Cortex of kidney (tissue), 1 donor: ENCODE measurements around the gene C1QTNF1.

Experiments
- DNase-seq: peaks from one replicate; lab custom pipeline; 2025; lab: John Stamatoyannopoulos, UW

C1QTNF1 gene, protein sequence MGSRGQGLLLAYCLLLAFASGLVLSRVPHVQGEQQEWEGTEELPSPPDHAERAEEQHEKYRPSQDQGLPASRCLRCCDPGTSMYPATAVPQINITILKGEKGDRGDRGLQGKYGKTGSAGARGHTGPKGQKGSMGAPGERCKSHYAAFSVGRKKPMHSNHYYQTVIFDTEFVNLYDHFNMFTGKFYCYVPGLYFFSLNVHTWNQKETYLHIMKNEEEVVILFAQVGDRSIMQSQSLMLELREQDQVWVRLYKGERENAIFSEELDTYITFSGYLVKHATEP

GRCh38 chr17:79023886-79024771, at the start of gene C1QTNF1:
Gene C1QTNF1 (plus strand): TSS chr17:79024169. CDS start chr17:79043969, 19,800 bp downstream.
- DNase-seq, result no peak

GRCh38 chr17:78974635-78975591, 49.1 kb upstream of the C1QTNF1 start:
- no peak for DNase-seq

- no peak for DNase-seq
Observed at GRCh38 chr17:78976907-78977680, 46.9 kb upstream of the C1QTNF1 start.

DNA sequence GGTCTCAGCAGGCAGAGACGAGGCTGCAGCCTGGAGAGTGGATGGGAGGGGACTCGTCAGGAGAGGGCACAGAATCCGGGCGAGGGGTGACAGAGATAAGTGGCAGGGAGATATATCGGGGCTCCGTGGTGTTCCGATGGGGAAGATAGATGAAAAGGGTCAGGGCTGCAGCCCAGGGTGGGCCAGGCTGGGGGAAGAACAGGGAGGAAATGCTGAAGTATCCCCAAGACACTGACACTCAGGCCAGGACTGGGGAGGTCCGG, 46.4 kb upstream of the C1QTNF1 start:
- DNase-seq, result no peak

- DNase-seq, result no peak
Observed at GRCh38 chr17:78977997-78978973, 45.7 kb upstream of the C1QTNF1 start.

DNA sequence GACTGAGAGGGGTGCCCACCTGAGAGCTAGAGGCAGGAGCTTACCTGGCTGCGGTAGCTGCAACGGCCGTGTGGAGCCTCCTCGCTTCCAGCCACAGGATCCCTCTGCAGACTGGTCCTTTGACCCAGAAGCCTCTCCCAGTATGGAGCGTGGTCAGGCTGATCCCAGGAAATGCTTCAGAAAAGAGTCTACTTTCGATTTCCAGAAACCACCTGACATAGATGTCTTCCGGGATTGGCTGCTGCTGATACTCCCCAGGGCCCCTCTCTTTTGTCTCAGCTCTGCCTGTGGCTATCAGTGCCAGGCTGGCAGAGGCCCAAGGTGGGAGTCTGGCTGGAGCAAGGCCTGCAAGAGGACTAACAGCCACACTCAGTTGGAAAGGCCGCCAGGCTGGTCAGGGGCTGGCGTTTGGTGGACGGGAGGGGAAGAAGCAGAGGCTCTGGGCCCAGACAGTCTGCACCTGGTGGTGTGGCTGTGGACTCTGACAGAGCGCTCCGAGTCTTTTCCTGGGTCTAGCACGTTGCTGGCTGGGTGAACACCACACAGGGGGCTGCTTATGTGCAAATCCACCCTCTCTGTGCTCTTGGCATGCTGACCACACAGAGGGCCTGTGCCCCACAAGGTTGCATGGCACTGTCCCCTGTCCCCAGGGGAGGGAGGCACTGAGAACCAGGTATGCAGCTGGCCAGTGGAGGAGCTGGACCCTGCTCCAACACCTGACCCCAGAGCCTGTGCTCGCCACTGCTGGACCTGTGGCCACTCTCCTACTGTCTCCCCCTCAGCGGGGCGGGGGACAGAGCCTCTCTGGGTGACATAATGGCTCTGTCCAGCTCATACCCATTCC, 44.0 kb upstream of the C1QTNF1 start, which contains the start of gene LGALS3BP:
LGALS3BP (minus strand) TSS at position 144 of the 844 bp plus-strand sequence. CDS start 2,732 bp downstream, outside the sequence.
- DNase-seq, result no peak

DNA sequence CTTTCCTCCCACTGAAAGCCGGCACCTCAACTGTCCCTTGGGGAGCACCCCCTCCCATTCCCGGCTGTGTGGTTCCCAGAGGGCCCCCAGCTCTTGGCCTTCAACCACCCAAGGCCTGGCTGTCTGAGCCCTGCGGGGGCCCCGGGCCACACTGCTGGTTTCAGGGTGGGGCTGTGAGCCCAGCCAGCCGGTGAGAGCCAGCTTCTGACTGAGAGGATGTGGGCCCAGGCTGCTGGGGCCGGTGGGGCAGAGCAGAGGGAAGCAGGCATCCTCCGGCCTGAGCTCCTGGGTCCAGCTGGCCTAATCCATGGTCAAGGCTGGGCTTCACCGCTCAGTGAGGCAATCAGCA, 43.4 kb upstream of the C1QTNF1 start:
- DNase-seq, result no peak

DNA sequence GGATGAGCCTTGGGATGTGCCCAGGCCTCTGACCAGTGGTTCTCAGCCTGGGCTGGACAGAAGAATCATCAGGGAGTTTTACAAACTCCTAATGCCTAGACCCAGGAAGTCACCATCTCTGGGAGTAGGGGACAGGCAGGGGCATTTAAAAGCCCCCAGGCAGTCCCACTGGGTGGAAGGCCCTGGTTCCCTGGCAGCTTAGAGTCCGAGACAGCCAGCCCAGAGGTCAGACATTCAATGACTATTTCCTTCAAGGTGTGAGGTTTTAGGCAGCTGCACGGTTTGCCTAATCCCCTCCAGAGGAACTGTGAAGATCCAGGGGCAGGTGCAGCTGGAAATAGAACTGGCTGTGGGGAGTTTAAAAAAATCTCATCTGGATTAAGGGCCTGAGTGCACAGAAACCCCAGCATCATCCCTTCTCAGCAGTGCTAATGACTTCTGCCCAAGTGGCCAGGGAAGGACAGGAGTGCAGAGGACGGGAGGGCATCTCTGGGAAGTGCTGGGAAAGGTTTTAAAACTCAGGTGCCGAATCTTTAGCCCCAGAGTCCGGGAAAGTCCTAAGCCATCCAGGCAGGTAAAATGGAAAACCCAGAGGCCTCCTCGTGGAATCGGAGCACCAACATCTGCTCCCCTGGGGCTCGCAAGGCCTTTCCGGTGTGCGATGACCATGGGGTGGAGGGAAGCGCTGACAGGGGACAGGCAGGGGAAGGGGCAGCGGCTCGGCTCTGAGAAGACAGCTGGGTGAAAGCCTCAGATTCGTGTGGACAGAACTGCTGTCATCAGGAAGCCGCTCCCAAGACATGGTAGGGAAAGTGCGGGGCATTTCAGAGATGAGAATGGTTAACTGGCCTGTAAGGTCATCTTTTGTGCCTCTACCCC, 42.7 kb upstream of the C1QTNF1 start:
- no peak for DNase-seq

DNA sequence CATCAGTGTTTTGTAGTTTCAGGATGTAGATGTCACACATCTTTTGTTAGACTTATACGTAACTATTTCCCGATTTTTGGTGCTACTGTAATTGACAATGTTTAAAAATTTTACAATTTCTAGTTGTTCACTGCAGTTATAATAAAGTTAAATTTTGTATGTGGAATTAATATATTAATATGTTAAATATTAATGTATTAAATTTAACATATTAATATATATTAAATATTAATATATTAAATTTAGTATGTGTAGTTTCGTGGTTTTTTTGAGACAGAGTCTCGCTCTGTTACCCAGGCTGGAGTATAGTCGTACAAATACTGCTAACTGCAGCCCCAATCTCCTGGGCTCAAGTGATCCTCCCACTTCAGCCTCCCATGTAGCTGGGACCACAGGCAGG, 38.6 kb upstream of the C1QTNF1 start:
- DNase-seq, result no peak

- DNase-seq, result no peak
Observed at GRCh38 chr17:78986048-78986648, 37.8 kb upstream of the C1QTNF1 start.

DNA sequence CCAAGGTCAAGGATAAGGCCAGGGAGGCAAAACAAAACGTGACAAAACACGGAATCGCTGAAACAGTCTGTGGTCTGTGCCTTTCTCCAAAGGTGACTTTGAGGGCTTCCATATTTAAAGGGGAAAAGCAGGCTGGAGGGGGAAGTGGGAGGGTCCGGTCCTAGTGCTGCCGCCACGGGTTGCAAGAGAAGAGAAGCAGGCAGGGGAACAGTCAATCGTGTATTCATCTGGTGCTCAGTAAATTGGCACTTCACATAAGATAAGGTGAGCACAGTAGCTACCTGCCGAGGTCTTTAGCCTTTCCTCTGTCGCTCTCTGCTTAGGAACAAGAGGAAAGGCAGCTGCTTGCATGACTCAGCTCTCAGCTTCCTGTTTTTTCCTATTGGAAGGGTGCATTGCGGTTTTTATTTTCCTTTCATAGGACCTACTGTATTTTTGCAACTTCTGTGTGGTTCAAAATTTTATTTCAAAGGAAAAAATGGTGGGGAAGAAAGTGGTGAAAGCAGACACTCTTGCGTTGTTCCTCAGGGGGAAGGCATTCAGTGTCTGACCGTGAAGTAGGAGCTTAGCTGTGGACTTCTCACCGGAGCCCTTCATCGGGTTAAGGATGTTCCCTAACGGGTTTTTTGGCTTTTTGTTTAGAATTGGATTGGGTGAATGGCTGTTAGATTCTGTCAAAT, 37.2 kb upstream of the C1QTNF1 start:
- no peak for DNase-seq

DNA sequence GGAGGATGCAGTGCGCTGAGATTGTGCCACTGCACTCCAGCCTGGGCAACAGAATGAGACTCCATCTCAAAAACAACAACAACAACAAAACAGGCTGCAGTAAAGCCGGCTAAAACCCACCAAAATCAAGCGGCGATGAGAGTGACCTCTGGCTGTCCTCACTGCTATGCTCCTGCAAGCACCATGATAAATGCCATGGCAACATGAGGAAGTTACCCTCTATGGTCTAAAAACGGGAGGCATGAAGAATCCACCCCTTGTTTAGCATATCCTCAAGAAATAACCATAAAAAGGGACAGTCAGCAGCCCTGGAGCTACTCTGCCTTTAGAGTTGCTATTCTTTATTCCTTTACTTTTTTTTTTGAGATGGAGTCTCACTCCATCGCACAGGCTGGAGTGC, 35.8 kb upstream of the C1QTNF1 start:
- DNase-seq, result no peak

- no peak for DNase-seq
Observed at GRCh38 chr17:78990349-78991016, 33.5 kb upstream of the C1QTNF1 start.

DNA sequence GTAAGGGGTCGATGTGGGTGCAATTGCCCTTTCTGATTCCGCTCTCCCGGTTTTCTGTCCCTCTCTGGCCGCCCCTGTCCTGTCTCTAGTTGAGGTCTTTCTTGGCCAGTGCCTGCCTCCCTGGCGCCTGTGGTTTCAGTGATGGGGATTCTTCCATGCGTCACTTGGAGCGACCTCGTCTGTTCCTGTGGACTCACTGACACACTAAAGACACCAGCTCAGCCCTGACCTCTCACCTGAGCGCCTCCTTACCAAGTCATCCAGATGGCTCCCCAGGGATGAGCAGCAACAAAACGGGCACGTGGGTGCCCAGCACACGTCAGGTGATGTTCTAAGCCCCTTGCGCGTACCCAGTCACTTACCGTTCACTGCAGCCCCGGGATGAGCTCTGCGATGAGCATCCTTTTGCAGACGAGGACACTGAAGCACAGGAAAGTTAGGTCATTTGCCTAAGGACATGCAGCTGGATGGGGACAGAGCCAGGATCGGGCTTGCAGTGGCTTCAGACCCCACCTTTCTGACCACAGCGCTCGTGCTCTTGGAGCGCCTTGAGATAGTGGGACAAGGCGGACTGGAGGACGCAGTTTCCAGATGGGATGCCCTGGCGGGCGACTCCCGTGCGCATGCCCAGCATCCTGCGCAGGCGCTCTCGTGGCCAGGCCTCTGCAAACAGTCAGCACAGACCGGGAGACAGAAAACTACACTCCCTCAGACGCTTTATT, 32.8 kb upstream of the C1QTNF1 start:
- DNase-seq, result no peak

DNA sequence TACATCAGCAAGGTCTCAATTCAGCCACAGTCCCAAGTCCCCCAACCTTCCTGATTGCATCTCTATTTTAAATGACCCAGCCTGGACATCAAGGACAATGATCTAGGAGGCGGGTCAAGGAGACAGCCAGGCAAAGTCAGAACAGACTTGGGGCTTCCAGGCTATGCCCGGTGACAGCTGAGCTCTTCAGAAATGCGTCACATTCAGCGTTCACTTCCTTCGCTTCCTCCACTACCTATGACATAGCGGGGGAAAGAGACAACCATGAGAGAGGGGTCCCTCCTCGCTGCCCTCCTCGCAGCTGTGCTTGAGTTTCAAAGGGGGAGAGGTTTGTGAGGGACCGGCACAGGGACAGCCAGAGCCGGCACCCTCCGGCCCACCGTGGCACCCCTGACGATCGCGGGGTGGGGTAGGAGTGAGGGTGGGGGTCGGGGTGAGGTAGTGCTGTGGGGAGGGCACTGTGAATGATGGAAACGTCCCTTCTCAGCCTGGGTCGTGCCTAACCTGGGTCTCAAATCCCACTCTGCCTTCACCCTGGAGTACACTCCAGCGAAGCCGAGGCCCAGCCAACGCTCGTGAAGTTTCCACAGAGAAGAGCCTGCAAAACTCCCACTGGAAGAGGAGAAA, 31.9 kb upstream of the C1QTNF1 start:
- no peak for DNase-seq
